Stomach smooth muscle (tissue), 2 donors: ENCODE data around the gene RASAL3.

Source experiments
- H3K27ac ChIP-seq: one replicate; pipeline ENCODE4 v1.7.0; 2013; ENCODE audit warnings: mild to moderate bottlenecking, low read length, inconsistent platforms
- H3K27me3 ChIP-seq, 2 donors: one replicate each; pipeline ENCODE4 v1.7.0; 2013; ENCODE audit warnings: low read length in 2 of 2; ENCODE audit not compliant: insufficient read depth in 2 of 2, control insufficient read depth in 1 of 2
- H3K36me3 ChIP-seq, 2 donors: one replicate each; pipeline ENCODE4 v1.7.0; 2013; ENCODE audit warnings: low read length in 2 of 2; ENCODE audit not compliant: control insufficient read depth in 2 of 2, insufficient read depth in 2 of 2
- H3K4me1 ChIP-seq: one replicate; pipeline ENCODE4 v1.7.0; 2013; ENCODE audit warnings: low read length; ENCODE audit not compliant: control insufficient read depth, insufficient read depth
- H3K4me3 ChIP-seq, 2 donors: one replicate each; pipeline ENCODE4 v1.7.0; 2013; ENCODE audit warnings: low read length in 2 of 2
- H3K9ac ChIP-seq, 2 donors: one replicate each; pipeline ENCODE4 v1.7.0; 2013; ENCODE audit warnings: low read length in 2 of 2, mild to moderate bottlenecking in 1 of 2
- H3K9me3 ChIP-seq, 2 donors: one replicate each; pipeline ENCODE4 v1.7.0; 2013; ENCODE audit warnings: low read length in 2 of 2; ENCODE audit not compliant: control insufficient read depth in 2 of 2
- donor health status: healthy.
- donor health status: Pancreatic carcinoma.

RASAL3 gene

DNA sequence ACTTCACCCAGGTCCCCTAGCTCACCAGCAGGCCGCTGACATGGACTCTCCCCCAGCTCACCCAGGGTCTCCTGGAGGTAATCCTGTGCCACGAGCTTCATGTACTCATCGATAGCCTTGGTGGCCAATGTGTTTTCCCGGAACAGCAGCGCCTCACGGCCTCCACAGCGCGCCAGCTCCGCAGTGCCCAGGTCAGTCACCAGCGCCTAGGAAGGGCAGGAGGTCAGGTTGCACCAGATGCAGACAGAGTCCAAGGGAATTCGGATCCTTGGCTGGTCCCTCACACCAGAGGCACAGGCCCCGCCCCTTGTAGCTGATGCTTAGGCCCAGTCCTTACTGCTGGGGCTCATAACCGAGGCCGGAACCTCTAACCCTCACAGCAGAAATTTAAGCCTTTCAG lies 7.9 kb downstream of the RASAL3 start:
- Histone ChIP-seq H3K27ac (no peak overlapping the region), H3K9me3 (no peaks in the 10 kb centered on the region), H3K9ac (no peak overlapping the region), H3K27me3 (peaks cover 36 to 41% of the 10 kb centered on the region in 2 donors), H3K36me3 (no peaks in the 10 kb centered on the region), H3K4me1 (peaks cover 26% of the 10 kb centered on the region), H3K4me3 (no peak overlapping the region)

DNA sequence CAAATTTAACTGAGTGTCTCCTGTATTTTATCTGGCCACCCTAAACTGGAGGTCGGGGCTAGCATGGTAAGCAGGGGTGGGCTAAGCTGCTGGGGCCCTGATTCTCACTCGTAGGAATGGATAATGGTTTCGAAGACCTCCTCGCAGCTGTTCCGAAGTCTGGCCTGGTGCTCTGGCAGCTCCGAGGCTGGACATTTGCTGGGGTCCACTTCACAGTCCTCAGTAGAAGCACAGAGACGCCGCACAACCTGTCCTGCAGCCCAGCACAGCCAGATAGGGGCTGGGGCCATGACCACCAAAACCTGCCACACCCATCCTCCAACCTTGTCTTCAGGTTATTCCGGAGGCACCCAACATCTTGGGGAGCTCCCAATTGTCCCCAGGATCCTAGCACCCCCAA lies 8.3 kb downstream of the RASAL3 start:
- no peaks in the 10 kb centered on the region for H3K36me3 ChIP-seq
- H3K4me3 ChIP-seq = no peak overlapping the region
- peaks cover 26% of the 10 kb centered on the region for H3K4me1 ChIP-seq
- H3K9me3 ChIP-seq = no peaks in the 10 kb centered on the region
- peaks cover 35 to 41% of the 10 kb centered on the region in 2 donors for H3K27me3 ChIP-seq
- H3K9ac ChIP-seq = no peak overlapping the region
- no peak overlapping the region for H3K27ac ChIP-seq

DNA sequence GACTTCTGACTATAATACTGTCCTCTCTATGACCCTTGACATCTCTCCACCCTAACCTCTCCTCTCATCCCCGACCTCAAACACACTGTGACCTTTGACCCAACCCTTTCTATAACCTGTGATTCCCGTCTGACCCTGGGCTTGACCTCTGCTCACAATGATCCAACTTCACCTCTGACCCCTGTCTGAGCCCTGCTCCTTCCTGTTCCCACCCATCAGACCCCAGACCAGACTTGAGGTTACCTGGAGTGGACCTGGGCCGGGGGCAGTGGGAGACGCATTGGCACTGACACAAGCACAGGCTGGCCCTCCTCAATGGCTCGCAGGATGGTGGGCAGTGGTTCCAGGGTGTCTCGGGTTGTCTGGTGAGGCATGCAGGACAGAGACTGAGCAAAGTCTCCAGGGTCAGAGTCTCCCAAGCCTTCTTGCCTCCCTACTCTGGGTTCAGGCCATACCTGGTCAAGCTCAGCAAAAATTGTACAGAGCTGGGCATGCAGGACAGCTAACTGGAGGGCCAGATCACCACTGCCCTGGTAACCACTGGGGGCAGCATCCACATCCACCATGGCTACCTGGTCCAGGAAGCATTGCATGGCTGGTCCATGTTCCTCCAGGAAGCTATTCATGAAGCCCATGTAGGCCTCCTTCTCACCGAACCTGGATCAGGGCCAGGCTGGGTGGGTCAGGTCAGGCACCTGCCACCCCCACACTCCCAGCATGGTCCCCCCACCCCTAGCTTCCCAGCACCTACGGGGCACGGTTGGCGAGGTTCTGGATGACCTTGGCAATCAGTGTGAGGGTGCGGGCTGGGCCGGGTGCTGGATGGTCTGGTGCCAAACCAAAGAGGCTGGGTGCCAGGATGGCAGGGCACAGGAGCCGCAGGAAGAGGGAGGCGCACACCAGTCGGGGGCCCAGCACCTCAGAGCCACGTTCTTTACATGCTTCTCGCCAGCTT lies 10.2 kb downstream of the RASAL3 start:
- no peaks in the 10 kb centered on the region for H3K36me3 ChIP-seq
- H3K27ac ChIP-seq = no peak overlapping the region

DNA sequence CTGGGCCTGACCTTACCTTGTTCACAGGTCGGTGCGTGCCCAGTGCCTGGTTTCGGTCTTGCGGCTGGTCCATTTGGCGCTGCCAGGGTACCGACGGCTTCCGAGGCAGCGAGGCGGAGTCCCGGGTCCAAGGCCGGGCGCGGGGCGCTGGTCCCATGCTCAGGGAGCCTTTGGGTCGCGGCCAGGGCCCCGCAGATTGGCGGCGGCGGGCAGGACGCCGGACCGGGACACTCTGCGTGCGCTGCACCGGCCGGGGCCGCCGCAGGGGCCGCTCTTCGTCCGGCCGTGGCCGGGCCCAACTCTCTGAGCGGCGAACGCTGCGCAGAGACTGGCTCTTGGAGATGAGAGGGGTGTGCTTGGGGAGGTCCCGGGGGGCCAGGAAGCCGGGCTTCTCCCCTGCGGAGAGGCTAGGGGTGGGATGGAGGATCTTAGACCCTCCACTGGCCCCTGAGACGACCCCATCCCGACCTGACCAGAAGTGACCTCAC lies 11.2 kb downstream of the RASAL3 start:
- Histone ChIP-seq H3K27me3 (peaks cover 31 to 34% of the 10 kb centered on the region in 2 donors), H3K9ac (peak overlapping the region; percentile 57 to 60), H3K4me1 (peaks cover 38% of the 10 kb centered on the region), H3K27ac (peak overlapping the region; percentile 31), H3K9me3 (no peaks in the 10 kb centered on the region), H3K4me3 (peak overlapping the region; percentile 76 to 82), H3K36me3 (no peaks in the 10 kb centered on the region)

More for the DNA sequence above, 10.2 kb downstream of the RASAL3 start:
- H3K4me3 ChIP-seq = peak overlapping the region in 1 of 2 donors; percentile 8
- peaks cover 28% of the 10 kb centered on the region for H3K4me1 ChIP-seq
- H3K9me3 ChIP-seq = no peaks in the 10 kb centered on the region
- no peak overlapping the region for H3K9ac ChIP-seq
- H3K27me3 ChIP-seq = peaks cover 35 to 39% of the 10 kb centered on the region in 2 donors

DNA sequence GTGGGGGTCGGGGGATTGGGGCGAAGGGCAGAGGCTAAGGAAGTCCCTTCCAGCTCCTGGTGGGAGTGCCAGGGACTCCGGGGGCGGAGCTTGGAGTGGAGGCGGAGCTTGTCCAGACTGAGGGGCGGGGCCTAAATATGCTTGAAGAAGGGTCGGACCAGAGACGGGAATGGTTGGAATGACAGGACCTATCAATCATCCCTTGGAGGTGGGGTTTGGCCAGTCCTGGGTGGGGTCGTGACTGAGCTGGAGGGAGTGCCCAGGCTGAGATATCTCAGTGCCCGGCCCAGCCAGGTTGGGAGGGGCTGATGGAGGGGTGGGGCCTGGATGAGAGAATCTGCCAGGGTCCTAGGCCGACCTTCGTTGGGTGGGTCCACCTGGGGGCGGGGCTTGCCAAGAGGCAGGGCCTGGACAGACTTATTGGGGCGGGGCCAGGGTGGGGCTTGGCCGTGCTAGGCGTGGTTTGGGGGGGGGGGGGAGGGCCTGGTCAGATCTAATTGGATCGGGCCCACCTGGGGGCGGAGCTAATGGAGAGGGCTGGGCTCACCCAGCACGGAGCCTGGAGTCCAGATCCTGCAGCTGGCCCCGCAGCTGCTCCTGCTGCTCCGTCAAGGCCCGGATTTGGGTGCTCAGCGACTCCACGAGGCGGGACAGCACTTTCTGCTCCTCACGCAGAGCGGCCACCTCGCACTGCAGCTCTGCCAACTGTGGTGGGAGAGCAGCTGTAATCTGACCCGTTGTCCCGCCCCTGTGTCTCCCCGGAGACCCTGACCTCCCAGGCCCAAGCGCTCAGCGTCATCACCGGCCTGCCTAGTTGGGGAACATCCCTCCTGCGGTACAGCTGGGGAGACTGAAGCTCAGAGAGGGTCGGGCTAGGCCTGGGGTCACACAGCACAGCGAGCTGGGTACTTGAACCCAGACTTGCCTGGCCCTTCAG lies 12.0 kb downstream of the RASAL3 start:
- Histone ChIP-seq H3K9me3 (no peaks in the 10 kb centered on the region), H3K27ac (peak overlapping the region; percentile 46), H3K4me3 (peak overlapping the region; percentile 76 to 82), H3K36me3 (peaks cover under 1 to 3% of the 10 kb centered on the region in 2 donors), H3K27me3 (peaks cover 28 to 29% of the 10 kb centered on the region in 2 donors), H3K9ac (peak overlapping the region; percentile 57 to 60), H3K4me1 (peaks cover 34% of the 10 kb centered on the region)

DNA sequence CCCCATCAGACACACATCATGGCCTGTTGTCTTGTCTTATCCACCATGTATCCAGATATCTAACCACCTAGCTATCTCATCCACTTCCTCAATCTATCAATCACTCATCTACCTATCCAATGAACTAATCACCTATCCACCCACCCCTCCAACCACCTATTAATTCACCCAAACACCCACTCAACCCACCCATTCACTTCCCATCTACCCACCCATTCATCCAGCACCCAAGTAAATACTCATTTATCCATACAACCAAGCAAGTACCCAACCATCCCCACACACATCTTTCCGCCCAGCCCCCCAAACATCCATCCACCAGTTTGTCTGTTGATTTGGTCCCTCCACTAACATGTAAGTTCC lies 13.8 kb downstream of the RASAL3 start:
- Histone ChIP-seq H3K4me3 (no peak overlapping the region), H3K27ac (peak overlapping the region; percentile 76), H3K36me3 (peaks cover 4 to 6% of the 10 kb centered on the region in 2 donors), H3K4me1 (peaks cover 23% of the 10 kb centered on the region), H3K27me3 (peaks cover 10 to 17% of the 10 kb centered on the region in 2 donors), H3K9ac (no peak overlapping the region), H3K9me3 (no peaks in the 10 kb centered on the region)

DNA sequence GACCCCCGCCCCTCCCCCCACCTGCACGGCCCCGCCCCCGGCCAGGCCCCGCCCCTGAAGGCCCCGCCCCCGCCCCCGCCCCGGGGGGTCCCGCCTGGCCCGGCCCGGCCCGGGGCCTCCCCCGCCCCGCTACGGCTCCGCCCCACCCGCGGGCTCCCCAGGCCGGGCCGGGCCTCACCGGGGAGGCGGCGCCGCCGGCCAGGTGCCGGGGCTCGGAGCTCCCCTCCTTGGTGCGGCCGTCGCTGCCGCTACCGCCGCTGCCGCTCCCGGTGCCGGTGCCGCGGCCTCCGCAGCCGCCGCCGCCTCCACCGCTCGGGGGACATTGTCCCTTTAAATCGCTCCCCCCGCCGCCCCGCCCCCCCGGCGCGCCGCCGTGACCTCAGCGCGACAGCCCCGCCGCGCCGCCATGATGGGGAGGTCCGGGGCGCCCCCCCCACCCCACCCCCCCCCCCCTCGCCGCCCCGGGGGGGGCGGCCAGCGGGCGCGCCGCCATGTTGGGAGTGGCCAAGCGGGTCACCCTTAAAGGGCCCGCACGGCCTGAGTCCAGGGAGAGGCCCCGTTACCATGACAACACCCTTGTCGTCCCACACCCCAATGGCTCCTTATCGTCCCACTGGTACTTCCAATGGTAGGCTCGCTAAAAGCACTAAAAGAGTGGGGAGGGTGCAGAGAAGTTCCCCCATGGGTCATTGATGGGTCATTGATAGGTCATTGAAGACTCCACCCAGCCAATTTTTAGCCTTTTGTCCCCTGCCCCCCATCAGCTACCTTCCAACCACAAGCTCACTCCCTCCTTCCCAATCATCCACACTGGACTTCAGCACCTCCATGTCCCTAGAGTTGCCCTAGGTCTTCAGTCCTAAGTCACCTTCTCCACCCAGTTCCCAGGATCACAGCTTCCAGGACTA lies 14.5 kb downstream of the RASAL3 start, which contains the start of gene WIZ:
Gene WIZ (minus strand): TSS at position 337 of the 908 bp plus-strand sequence. CDS start 1,649 bp downstream, outside the sequence.
- peaks cover 5 to 10% of the 10 kb centered on the region in 2 donors for H3K27me3 ChIP-seq
- peak within 1 kb of the TSS; percentile 62 to 77 for H3K9ac ChIP-seq
- peak within 1 kb of the TSS; percentile 76 for H3K27ac ChIP-seq
- peaks cover 4 to 10% of the 10 kb centered on the region in 2 donors for H3K36me3 ChIP-seq
- H3K9me3 ChIP-seq = no peaks in the 10 kb centered on the region
- peaks cover 23% of the 10 kb centered on the region for H3K4me1 ChIP-seq
- H3K4me3 ChIP-seq = peak within 1 kb of the TSS; percentile 62 to 72

DNA sequence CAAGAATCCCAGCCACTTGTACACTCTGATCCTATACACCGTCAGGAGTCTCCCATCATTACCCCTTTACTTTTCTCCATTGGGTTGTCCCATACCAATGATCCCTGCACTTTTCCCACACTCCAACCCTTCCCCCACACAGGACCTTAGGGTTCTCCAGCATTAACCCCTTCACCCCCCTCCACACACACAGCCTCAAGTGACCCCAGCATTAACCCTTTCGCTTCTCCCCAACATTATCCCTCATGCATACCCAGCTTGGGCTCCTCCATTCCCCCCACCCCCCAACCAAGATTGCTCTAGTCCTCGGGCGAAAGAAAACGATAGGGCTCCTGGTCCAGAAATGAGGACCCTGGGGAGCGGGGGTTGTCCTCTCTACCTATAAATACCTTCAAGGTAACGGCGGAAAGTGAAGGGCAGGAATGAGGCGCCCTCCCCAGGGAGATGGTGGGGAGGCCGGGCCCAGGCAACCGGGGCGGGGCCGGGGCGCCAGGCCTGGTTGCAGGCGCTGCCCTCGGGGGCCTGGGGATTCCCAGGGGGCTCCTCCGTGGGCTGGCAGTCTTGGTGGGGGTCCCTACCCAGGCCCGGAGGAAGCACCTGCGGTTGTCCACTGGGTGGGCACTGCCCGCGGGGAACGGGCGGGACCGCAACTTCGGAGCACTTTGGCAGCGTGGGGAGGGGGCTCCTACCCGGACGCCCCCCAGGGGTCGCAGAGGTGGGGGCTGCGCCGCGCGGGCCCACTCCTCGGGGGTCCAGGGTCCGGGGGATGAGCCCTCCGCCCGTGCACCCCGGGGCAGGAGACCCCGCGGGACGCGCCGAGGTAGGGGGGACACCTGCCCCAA lies 15.3 kb downstream of the RASAL3 start:
- H3K27ac ChIP-seq = peak overlapping the region; percentile 74
- peaks cover 0 to 3% of the 10 kb centered on the region in 2 donors for H3K27me3 ChIP-seq
- H3K9ac ChIP-seq = peak overlapping the region; percentile 62 to 77
- H3K4me1 ChIP-seq = peaks cover 23% of the 10 kb centered on the region
- no peaks in the 10 kb centered on the region for H3K9me3 ChIP-seq
- H3K36me3 ChIP-seq = peaks cover 4 to 12% of the 10 kb centered on the region in 2 donors
- H3K4me3 ChIP-seq = peak overlapping the region; percentile 62 to 72
